Measurements from ENCODE around the gene EZR.

The EZR gene

DNA sequence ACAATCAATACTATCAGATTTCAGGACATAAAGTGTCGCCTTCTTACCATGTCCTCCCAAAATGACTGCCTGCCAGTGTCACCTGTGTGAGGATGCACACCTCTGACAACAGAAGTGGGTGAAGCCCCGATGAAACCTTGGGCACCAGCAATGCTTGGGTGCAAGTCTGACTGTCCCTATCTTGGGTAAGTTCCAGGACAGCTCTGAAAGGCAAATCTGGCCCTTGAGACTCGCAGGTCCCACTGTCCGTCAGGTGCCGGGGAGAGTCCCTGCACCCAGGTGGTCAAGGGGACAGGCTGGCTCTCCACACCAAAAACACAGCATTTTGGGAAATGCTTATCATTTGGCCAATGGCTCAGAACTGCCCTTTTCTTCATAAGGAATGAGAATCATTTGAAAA is 43.3 kb downstream of the EZR start:
- DNase-seq (ENCODE audit: low read depth in 2 of 2), result no peak

DNA sequence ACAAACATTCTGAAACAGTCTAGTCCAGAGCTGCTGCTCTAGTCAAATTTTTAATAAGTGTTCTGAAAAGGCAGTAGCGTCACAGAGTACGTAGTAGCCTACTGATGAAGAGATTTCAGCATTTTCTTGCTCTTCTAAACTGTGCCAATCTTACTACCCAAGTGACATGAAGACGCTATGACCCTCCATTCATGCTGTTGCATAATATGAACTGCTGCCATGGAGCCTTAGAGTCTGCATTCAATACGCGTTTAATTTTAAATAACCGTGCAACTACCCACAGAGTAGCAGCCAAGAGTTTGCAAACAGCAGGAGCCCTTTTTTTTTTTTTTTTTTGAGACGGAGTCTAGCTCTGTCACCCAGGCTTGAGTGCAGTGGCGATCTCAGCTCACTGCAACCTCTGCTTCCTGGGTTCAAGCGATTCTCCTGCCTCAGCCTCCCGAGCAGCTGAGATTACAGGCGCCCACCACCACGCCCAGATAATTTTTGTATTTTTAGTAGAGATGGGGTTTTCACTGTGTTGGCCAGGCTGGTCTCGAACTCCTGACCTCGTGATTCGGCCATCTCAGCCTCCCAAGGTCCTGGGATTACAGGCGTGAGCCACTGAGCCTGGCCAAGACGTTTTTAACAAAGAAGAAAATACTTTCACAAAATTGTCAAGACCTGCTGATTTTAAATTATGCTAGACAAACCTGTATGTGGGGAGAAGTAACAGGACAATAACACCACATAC is 44.3 kb downstream of the EZR start:
- no peak for DNase-seq (ENCODE audit: low read depth in 2 of 2)

- no peak for DNase-seq (ENCODE audit: low read depth in 2 of 2)
Observed at GRCh38 chr6:158773581-158774449, 45.4 kb downstream of the EZR start.

- DNase-seq (ENCODE audit: low read depth in 2 of 2), result no peak
Observed at GRCh38 chr6:158772851-158773371, 46.3 kb downstream of the EZR start.

- DNase-seq (ENCODE audit: low read depth in 2 of 2), result no peak
Observed at GRCh38 chr6:158772172-158772571, 47.0 kb downstream of the EZR start.

GRCh38 chr6:158771399-158772152 is 47.6 kb downstream of the EZR start:
- DNase-seq (ENCODE audit: low read depth in 2 of 2), result no peak

DNA sequence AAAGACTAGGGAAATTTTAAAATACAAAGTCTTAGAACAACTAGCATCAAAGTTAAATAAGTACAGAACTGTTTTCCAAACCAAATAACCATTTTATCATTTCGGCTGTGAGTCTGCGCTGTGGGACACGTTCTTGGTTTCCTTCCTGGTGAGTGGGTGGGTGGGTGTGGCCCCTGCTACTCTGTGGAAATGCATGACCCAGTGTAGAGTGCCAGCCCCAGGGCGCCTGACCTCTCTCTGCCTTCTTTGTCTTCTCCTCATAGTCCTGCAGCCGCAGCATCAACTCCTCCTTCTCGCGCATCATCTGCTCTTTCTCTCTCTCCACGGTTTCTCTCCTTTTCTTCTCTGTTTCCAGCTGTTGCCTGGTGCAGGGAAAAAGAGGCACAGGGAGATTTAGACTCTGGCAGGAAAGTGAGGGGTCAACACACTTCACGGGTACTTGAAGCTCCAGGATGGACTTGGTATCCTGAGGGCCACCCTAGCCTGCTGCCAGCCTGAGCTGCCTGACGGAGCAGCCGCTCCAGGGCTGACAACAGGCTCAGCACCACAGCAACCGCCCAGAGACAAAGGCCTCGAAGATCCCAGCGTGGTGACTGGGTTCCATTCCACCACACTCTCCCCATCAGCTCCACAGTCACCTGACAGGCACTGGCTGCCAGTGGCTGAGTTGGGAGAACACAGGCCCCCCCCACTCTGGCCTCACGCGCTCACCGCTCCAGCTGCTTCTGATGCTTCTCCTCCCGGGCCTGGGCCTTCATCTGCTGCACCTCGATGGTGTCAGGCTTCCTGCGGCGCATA is 48.4 kb downstream of the EZR start:
- DNase-seq (ENCODE audit: low read depth in 2 of 2), result no peak

DNA sequence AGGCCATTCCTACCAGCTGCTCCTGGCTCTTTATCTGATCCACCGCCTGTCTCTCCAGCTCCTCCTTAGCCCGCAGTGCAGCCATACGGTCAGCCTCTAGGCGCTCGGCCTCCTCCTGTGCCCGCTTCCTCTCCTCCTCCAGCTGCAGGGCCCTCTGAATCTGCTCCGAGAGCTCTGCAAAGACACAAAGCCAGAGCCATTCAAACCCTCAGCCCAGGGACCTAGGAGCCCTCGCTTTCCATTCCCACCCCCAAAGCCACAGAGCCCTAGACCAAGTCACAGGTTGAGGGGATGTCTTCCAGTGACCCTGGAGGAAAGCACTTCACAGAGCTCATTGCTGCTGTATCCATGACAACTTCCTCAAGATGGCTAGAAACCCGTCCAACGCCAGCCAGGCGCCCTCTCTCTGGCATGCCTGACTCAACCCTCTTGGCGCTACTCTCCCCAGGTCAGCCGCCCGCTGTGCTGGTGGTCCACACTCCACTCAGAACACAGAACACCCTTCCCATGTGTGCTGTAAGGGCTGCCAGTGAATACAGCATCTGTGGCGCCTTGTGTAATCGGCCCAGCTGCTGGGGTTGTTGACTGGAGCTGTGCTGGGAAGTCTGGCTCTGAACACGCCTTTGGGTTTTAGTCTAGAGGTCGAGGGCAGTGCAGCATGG is 49.3 kb downstream of the EZR start:
- DNase-seq (ENCODE audit: low read depth in 2 of 2), result no peak

- no peak for DNase-seq (ENCODE audit: low read depth in 2 of 2)
Observed at GRCh38 chr6:158769234-158769770, 49.9 kb downstream of the EZR start.

GRCh38 chr6:158768436-158768835 is 50.7 kb downstream of the EZR start:
- DNase-seq (ENCODE audit: low read depth in 2 of 2), result no peak

- no peak for DNase-seq (ENCODE audit: low read depth in 2 of 2)
Observed at GRCh38 chr6:158767709-158768108, 51.5 kb downstream of the EZR start.

GRCh38 chr6:158766621-158767455 is 52.3 kb downstream of the EZR start:
- no peak for DNase-seq (ENCODE audit: low read depth in 2 of 2)

GRCh38 chr6:158765499-158766068 is 53.6 kb downstream of the EZR start:
- DNase-seq (ENCODE audit: low read depth in 2 of 2), result no peak

DNA sequence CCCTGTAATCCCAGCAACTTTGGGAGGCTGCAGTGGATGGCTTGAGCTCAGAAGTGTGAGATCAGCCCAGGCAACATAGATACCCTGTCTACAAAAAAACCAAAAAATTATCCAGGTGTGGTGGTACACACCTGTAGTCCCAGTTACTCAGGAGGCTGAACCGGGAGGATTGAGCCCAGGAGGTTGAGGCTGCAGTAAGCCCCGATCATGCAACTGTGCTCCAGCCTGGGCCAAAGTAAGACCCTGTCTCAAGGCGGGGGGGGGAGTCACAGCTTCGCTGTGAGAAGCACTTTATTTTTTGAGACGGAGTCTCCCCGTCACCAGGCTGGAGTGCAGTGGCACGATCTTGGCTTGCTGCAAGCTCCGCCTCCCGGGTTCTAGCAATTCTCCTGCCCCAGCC is 54.2 kb downstream of the EZR start:
- DNase-seq (ENCODE audit: low read depth in 2 of 2), result no peak

- no peak for DNase-seq (ENCODE audit: low read depth in 2 of 2)
Observed at GRCh38 chr6:158764183-158764849, 54.9 kb downstream of the EZR start.

GRCh38 chr6:158763434-158764182 is 55.6 kb downstream of the EZR start:
- no peak for DNase-seq (ENCODE audit: low read depth in 2 of 2)

GRCh38 chr6:158762787-158763433 is 56.3 kb downstream of the EZR start:
- no peak for DNase-seq (ENCODE audit: low read depth in 2 of 2)

Data from fibroblast of skin of left biceps (primary cell).